ENCODE data around the gene PSMD12.
"Not testable (repeated sequence)": the region's sequence is repeated elsewhere in the genome, so short reads cannot be mapped to it uniquely, and the experiment has no call there.

Gene PSMD12

DNA sequence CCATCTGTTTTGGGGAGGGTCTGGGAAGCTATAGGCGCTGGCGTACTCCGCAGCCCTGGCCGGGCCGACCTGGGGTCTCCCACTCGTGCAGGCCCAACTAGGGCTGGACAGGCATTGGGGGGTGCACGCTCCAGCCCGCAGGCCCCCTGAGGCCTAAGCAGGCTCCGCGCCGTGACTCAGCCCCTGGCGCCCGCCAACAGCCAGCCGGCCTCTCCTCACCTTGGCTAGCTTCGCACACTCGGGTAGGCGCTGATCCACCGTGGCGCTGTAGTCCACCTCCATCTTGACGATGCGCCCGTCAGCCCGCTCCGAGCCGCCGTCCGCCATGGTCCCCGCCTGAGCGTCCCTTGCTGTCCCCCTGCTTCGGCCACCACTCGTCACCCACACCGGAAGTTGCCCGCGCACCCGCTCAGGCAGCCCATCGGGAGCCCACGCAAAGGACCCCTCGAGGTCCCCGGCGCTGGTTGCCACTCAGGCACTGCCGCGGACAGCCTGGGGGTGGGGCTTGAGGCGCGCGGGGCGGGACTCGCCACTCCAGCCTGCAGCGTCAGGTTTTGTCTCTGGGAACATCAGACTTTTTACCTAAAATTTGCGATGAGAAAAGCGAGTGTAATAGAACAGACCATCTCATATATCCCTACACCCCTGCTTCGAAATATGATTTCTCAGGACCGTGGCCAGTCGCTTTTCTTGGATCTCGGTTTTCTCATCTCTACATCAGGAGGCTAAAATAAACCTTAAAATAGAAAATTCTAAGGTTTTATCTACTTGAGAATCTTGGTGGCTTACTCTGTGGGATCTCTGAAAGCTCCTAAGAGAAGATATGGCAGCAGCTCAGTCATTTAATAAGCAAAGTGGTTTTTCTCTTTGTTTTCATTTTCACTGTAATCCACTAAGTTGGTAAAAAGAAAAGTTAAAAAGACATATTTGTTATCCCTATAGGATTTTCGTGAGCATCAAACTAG lies at the start of gene PSMD12:
PSMD12 (minus strand) TSS at position 385 of the 965 bp plus-strand sequence; CDS start at position 327, 58 bp downstream.
- DNase-seq, result peak; percentile 76

DNA sequence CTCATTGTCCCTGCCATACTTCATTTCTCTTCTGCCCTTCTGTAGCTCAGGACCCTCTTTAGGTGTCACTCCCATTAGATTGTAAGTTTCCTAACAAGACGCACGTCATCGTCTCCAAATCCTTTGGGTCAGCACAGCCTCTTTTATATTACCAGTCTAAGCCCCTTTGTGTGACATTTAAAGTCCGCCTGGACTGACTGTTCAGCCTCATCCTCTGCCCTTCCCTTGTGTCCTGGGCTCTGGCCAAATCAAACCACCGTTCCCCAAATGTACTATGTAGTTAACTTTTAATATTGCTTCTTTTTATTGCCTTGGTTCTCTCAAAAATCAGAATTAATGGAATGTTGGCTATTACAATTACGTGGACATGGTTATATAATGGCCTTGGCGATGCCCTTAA lies 48.9 kb upstream of the PSMD12 start:
- DNase-seq, result no peak

DNA sequence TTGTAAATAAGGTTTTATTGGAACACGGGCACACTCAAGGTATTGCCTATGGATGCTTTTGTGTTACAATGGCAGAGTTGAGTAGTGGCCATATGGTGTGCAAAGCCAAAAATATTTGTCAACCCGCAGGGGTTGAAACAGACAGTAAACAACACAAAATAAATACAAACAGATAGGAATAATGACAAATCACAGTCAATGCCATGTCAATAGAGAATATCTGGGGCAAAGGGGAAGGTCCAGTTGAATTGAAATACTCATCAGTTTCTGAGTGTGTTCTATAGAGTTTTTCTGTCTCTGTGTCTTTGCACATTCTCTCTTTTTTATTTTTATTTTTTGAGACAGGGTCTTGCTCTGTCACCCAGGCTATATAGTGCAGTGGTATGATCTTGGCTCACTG lies 48.2 kb upstream of the PSMD12 start:
- DNase-seq, result no peak

DNA sequence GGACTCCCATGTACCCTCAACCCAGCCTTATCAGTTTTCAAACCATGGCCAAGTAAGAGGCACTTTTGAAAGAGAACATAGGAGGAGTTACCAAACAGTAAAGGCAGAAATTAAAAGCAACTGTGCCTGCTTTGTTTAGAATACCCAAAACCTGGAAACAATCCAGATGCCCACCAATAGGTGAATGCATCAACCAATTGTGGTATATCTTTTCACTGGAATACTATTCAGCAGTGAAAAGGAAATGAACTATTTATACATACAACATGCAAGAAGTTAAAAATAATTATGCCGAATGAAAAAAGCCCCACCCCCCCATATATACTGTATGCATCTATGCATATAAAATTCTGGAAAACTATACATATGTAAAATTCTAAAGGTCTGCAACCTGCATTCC lies 47.8 kb upstream of the PSMD12 start:
- no peak for DNase-seq

DNA sequence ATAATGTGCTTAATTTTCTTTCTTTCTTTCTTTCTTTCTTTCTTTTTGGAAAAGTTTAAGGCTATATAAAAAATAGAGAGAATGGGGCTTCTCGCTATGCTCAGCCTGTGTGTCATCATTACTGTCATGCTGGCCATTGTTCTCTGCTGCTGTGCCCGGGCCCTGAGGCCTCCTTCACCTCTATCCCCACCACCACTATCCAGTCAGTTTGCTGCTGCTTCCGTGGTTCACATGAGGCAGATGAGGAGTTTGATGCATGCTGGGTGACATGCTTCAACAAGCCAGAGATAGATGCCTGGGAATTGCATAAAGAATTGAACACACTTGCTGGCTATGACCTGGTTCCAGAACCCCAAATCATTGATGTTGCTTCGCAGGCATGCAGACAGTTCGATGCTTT lies 47.0 kb upstream of the PSMD12 start:
- no peak for DNase-seq

DNA sequence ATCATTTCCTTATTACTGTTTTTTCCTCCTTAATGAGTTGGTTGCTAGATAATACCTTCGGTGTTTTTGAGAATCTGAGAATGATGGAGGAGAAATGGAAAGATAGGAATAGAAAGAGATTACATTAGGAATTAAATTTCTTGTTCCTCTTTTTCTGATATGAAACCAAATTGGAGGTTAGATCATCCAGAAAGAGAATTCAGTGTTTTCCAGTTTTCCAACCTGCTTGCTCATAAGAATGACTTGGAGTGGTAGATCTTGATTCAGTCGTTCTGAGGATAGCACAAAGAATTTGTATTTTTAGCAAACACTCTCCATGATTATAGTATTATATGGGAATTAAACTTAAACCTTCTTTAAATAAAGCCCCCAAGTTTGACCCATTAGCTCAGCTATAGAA lies 46.6 kb upstream of the PSMD12 start:
- DNase-seq, result no peak

DNA sequence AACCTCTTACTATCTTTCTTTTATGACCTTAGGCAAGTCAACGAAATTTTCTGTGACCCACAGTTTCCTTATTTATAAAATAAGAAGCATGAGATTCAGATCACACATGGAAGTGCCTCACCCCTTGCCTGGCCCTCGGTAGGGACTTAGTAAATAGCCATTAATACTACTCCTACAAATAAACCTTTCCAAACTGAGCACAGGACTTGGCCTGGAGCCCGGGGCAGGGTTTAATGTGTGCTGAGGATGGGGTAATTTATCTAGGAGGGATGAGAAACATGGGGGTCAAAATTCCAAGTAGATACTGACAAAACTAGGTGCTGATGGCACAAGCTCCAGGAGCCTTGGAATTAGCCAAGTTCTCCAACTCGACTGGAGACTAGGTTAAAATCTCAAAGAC lies 45.7 kb upstream of the PSMD12 start:
- no peak for DNase-seq

DNA sequence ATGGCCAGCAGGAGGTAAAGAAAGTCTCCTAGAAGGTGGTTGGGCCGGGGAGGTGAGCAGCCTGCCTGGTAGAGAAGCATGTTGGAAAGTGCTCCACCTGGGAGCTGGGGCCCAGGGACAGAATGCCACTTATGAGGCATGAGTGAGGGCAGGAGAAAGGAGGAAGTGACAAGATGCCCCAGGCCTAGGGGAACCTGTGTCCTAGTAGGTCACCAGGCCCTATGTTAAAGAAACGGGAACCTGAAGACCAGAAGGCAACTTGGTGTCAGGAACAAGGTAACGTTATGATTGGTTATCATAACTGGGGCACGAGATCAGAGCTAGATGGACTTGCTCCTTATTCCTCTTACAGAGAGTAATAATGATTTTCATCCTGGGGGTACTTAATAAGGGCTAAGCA lies 45.0 kb upstream of the PSMD12 start:
- no peak for DNase-seq

DNA sequence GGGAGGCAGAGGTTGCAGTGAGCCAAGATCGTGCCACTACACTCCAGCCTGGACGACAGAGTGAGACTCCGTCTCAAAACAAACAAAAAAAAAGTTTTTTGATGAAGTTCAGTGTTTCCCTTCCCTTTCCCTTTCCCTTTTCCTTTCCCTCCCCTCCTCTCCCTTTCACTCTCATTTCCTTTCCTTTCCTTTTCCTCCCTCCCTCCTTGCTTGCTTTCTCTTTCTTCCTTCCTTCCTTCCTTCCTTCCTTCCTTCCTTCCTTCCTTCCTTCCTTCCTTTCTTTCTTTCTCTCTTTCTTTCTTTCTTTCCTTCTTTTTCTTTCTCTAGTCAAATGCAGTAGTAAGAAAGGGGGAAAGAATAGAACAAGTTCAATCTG lies 42.1 kb upstream of the PSMD12 start:
- DNase-seq, result not testable (repeated sequence)

DNA sequence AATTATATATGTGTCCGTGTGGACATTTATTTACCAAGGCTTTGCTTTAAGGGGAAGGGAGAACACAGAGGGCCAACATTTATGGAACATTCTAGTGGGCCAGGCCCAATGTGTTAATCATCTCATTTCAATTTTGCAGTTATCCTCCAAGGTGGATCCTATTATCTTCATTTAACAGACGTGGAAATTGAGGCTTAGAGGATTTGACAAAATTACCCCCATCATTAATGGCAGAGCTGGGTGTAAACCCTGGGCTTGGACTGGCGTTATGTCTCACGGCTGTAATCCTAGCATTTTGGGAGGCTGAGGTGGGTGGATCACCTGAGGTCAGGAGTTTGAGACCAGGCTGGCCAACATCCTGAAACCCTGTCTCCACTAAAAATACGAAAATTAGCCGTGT lies 37.1 kb upstream of the PSMD12 start:
- no peak for DNase-seq

DNA sequence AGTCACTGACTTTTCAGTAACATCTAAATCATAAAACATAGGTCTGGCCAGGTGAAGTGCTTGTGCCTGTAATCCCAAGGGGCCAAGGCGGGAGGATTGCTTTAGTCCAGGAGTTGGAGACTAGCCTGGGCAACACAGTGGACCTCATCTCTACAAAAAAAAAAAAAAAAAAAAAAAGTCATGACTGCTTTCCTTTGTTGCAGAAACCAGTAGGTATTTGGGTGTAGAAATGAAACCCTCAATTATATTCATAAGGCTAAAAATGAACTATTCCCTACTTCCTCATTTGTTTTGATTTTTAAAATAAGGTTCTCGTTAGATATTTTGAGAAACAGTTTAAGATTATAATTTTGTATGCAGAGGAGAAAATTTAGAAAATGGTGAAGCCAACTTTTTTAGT lies 36.7 kb upstream of the PSMD12 start:
- no peak for DNase-seq

DNA sequence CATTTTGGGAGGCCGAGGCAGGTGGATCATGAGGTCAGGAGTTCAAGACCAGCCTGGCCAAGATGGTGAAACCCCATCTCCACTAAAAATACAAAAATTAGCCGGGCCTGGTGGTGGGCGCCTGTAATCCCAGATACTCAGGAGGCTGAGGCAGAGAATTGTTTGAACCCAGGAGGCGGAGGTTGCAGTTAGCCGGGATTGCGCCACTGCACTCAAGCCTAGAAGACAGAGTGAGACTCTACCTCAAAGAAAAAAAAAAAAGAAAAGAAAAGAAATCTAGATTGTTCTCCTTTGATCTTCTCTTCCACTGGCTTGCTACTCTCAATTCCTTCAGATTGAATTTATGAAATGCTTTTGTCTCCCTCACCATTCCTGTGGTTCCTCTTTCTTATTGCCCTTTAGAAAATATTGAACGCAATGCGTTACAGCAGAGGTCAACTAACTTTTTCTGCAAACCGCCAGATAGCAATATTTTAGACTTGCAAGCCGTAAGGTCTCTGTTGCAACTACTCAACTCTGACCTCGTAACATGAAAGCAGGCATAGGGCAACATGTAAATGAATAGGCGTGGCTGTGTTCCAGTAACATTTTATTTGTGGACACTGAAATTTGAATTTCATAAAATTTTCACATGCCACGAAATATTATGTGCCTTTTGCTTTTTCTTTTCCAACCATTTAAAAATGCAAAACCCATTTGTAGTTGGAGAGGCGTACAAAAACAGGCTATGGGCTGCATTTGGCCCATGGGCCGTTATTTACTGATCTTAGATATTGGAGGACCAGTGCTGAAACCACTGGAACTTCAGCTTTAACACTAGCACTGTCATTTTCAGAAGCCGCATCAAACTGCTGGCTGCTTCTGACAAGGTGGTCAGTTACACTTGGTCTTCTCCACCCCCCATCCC lies 35.5 kb upstream of the PSMD12 start:
- no peak for DNase-seq

DNA sequence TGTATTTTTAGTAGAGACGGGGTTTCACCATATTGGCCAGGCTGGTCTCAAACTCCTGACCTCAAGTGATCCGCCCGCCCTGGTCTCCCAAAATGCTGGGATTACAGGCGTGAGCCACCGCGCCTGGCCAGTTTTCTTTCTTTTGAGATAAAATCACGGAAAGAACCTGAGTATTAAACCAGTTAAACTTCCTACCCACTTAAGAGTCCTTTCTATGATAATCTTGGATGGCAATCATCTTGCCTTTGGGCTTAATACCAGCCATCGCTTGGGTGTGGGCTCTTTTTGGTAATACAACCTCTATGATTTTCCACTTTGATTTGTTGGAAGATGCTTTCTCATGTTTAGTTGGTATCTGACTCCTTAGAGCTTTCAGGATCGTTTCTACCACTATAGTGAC lies 34.7 kb upstream of the PSMD12 start:
- no peak for DNase-seq

DNA sequence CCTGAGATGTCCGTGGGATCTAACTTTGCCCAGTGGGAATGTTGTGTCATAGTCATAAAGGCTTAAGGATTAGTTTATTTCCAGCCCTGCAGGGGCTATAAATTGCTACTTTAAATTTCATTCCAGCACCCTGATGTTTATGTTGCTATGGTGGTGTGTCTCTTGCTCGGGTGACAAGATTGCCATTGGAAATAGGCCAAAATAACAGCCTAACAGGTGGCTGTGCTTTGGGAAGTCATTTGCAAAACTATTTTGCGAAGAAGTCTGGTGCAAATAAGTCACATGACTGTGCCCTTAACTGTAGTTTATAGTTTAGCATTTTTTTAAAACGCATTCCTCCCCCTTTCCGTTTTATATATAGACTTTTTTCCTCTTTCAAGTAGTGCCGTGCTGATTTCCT lies 33.8 kb upstream of the PSMD12 start:
- DNase-seq, result no peak

DNA sequence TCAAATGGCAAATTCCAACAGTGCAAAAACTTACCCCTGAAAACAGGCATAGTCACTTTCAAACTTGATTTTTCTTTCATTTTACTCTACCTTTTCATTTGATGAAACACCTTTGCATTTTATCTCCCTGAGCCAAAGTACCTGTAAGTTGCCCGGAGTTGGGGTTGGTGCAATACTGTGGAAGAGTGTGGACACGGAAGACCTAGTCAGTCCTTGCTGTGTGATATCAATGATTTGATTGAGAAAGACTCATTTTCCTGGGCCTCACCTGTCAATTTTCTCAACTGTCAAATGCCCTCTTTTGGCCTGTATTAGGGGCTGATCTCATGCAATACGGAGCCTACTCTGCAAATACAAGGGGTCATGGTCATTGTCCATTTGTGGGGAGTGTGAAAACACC lies 33.3 kb upstream of the PSMD12 start:
- no peak for DNase-seq

DNA sequence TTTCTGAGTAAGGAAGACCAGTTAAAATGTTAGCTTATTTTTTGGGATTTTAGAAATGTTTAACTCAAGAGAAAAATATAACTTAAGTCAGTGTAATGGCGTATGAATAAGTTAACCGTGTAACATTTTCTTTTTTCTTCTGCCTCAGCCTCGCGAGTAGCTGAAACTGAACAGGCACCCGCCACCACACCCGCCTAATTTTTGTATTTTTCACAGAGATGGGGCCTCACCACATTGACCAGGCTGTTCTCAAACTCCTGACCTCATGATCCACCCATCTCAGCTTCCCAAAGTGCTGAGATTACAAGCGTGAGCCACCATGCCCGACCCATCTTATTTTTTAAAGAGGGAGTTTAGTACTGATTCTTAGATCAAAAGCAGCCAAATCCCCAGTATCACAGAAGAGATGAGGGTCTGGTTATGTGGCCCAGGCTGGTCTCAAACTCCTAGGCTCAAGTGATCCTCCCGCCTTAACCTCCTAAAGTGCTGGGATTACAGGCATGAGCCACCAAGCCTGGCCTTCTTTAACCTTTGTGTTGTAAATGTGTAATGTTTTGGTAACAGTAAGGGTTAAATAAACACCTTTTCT lies 27.5 kb upstream of the PSMD12 start:
- no peak for DNase-seq

DNA sequence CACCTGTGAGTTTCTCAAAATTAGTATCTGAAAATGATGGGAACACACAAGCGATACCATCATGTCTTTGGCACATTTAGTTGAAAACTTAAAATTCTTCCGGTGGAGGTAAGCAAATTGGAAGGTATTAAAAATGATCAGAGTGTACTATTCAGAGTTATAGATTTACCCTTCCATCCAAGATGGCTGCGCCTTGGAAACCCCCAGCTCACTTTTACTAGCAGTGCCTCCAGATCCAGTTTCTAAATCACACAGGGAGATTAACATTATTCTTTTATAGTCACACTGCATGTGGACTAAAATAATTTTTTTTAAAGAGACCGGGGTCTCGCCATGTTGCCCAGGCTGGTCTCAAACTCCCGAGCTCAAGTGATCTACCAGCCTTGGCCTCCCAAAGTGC lies 25.7 kb upstream of the PSMD12 start:
- DNase-seq, result no peak

DNA sequence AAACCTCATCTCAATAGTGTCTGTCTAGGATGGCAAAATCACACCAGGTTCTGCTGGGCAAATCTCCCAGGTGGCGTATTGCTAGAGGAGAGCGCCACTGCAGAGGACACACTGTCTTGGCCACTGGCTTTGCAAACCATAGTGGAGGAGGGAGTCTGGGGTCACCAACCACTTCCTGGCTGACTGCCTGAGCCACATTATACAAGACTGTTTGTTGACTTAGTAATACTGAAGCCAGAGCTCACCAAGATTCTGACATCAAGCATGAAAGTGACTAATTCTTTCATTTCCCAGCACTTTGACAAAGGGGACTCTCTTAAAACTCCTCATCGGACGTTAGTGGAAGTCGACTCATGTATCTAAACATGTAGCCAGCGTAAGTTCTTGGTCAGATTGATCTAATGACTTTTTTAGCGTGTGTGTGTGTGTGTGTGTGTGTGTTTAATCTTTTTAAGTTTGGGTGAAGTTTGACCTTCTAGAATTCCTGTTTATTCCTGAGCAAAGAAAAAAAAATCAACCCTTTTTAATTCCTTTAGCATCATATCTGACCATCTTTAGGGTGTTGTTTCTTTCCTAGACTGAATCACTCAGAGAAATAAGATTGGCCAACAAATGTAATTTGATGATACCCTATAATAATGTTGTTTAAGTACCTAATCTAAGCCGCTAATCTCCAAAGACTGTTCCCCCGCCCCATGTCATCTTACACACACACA lies 24.4 kb upstream of the PSMD12 start:
- DNase-seq, result no peak

DNA sequence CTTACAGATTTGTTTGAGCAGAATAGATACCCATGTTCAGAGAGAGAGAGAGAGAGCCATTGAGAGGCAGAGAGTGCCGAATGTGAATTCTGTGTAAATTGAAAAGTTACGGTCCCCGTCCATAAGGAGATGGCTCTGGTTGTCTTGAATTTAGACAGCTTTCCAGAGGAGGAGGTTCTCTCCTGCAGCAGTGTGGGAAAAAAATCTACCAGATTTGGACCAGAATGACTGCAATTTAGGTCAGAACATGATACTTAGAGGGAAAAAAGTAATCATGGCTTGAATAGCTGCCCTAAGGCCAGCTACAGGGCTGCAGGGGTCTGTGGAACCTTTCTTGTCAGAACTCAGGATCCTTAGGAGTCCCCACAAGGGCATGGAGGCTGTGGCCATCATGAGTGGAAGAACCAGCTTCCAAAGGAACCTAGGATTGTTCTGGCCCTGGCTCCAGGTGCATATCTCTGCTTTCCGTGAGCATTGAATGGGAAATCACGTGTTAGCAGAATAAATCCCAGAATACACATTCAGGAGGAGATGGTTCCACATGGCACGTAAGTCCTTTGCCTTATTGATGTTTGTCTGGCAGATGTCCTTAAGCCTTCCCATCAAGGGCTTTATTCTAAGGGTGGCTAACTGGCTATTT lies 23.7 kb upstream of the PSMD12 start:
- DNase-seq, result no peak

DNA sequence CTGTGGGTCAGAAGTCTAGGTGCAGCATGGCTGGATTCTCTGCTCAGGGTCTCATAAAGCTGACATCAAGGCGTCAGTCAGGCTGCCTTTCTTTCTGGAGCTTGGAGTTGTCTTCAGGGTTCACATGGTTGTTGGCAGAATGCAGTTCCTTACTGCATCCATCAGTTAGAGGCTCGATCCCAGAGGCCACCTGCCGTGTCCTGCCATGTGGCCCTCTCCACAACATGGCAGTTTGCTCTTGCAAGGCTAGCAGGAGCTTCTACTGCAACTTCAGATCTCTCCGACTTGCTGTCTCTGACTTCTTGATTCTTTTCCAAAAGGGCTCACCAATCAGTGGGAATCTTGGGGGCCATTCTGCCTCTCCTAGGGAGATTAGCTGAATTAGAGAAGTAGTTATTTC lies 22.6 kb upstream of the PSMD12 start:
- no peak for DNase-seq

DNA sequence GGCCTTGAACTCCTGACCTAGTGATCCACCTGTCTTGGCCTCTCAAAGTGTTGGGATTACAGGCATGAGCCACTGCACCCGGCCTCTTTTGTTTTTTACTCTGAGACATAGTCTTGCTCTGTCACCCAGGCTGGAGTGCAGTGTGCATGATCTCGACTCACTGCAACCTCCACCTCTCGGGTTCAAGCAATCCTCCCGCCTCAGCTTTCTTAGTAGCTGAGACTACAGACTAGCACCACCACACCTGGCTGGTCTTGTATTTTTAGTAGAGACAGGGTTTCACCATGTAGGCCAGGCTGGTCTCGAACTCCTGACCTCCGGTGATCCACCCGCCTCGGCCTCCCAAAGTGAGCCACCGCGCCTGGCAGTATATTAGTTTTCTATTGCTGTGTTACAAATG lies 22.2 kb upstream of the PSMD12 start:
- DNase-seq, result not testable (repeated sequence)

DNA sequence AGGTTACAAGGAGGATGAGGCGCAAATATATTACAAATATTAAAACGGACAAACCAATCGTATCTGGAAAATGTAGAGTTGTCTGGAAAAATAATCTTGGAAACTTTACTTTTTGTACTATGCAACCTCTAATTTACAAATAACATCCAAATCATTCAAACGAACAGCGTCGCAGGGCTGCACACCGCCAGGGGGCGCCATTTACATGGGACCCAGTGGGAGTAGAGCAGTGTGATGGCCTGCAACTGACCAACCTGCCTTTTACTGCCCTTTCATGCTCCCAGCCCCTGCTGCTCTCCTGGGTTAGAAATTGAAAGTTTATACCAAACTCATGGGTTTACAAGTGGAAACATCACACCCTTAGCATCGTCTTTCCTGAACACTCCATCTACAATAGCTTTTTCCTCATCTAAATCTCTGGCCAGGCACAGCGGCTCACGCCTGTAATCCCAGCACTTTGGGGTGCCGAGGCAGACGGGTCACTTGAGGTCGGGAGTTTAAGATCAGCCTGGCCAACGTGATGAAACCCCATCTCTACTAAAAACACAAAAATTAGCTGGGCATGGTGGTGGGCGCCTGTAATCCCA lies 20.7 kb upstream of the PSMD12 start:
- DNase-seq, result peak; percentile 6

Measured in NCI-H526 treated with DMSO at 0.1 percent for 48 hours (cell line).